CD4-positive, alpha-beta memory T cell (primary cell): ENCODE results near the gene ZBBX. TPM values are rescaled to one million over a fixed set of nuclear protein-coding genes. Genes with fewer than 3 reads are reported as not detected.

Experiments
- CTCF ChIA-PET: fragments of 350-600 bp; sonication (Branson Sonifier 250); formaldehyde crosslinking; loops from one replicate; lab custom pipeline; 2021; ENCODE audit warnings: inconsistent platforms; ENCODE audit not compliant: partially characterized antibody; lab: Charles Lee
- POLR2A ChIA-PET: fragments of 350-600 bp; sonication (Branson Sonifier 250); formaldehyde crosslinking; loops from one replicate; lab custom pipeline; 2021; ENCODE audit not compliant: partially characterized antibody; lab: Charles Lee
- DNase-seq, 5 donors: peaks; one replicate each; pipeline versions ENCODE4 v3.0.0 to v3.0.0-alpha.2; 2020 to 2022; ENCODE audit warnings: mixed read lengths in 1 of 5
- H3K27ac ChIP-seq: one replicate; pipeline ENCODE4 v1.7.0; 2013; ENCODE audit warnings: low read depth, low read length
- H3K27me3 ChIP-seq: 2 replicates; pipeline ENCODE4 v1.7.0; 2013; ENCODE audit warnings: mild to moderate bottlenecking, low read length, moderate library complexity; ENCODE audit not compliant: insufficient read depth
- H3K36me3 ChIP-seq: 2 replicates; pipeline ENCODE4 v1.7.0; 2013; ENCODE audit warnings: mild to moderate bottlenecking, low read length, moderate library complexity; ENCODE audit not compliant: insufficient read depth
- H3K4me1 ChIP-seq: 2 replicates; pipeline ENCODE4 v1.7.0; 2013; ENCODE audit warnings: mild to moderate bottlenecking, low read length, moderate library complexity; ENCODE audit not compliant: insufficient read depth
- H3K4me3 ChIP-seq, 2 donors: one replicate each; pipeline ENCODE4 v1.7.0; 2013; ENCODE audit warnings: low read length in 2 of 2, mild to moderate bottlenecking in 1 of 2
- H3K9me3 ChIP-seq, 2 donors: one replicate each; pipeline ENCODE4 v1.7.0; 2013; ENCODE audit warnings: low read length in 2 of 2, control low read depth in 1 of 2; ENCODE audit not compliant: control insufficient read depth in 1 of 2
- H3K27ac Mint-ChIP-seq, 7 donors: one replicate each; pipeline ENCODE4 v1.8.0; 2020 to 2021; ENCODE audit warnings: mixed read lengths in 7 of 7, mild to moderate bottlenecking in 6 of 7, inconsistent platforms in 3 of 7, moderate library complexity in 3 of 7
- H3K27me3 Mint-ChIP-seq, 2 donors: one replicate each; pipeline ENCODE4 v1.8.0; 2020 to 2021; ENCODE audit warnings: mixed read lengths in 2 of 2
- H3K36me3 Mint-ChIP-seq, 2 donors: one replicate each; pipeline ENCODE4 v1.8.0; 2020 to 2021; ENCODE audit warnings: mixed read lengths in 2 of 2, inconsistent platforms in 1 of 2, mild to moderate bottlenecking in 1 of 2
- H3K4me1 Mint-ChIP-seq, 4 donors: one replicate each; pipeline ENCODE4 v1.8.0; 2020 to 2021; ENCODE audit warnings: mixed read lengths in 4 of 4, mild to moderate bottlenecking in 1 of 4
- H3K4me3 Mint-ChIP-seq, 8 donors: one replicate each; pipeline ENCODE4 v1.8.0; 2020 to 2021; ENCODE audit warnings: mixed read lengths in 8 of 8, mild to moderate bottlenecking in 7 of 8, moderate library complexity in 6 of 8, inconsistent platforms in 3 of 8
- H3K9me3 Mint-ChIP-seq, 8 donors: one replicate each; pipeline ENCODE4 v1.8.0; 2020 to 2021; ENCODE audit warnings: mixed read lengths in 8 of 8, mild to moderate bottlenecking in 5 of 8, inconsistent platforms in 3 of 8, moderate library complexity in 1 of 8
- intact Hi-C: fragments of 100-400 bp; cut with micrococcal nuclease; formaldehyde crosslinking; loops from one replicate; pipeline ENCODE4 v1.15.1; 2023
- polyA plus RNA-seq, 2 donors: library from polyadenylated mRNA; unstranded; fragments of 300-500 nt; fragmentation: Illumina TruSeq; gene quantifications; one replicate each; pipeline ENCODE4 v1.2.3, GENCODE V29; 2021
- total RNA-seq, 2 experiments: library from RNA; stranded (reverse); gene quantifications; one replicate each; pipeline ENCODE4 v1.2.3, GENCODE V29; 2021

The ZBBX gene
- total and polyA plus RNA-seq, 4 experiments from 2014 or later: not detected

DNA sequence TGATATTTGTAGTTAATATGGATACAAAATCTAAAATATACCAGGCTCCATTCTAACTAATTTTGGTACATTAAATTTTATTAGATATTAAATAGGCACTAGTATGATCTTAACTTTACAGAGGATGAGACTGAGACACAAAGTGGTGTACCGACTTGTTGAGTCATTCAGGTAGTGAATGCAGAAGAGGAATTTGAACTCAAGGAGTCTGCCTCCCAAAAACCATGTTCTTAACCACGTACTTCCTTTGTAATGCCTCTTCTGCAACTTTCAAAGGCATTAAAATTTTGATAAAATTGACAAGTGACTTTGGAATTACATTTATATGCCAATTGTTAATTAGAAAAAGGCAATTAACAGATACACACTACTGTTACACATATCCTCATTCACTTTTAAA lies 61.8 kb downstream of the ZBBX start:
- no peaks in the 10 kb centered on the region for H3K4me1 Mint-ChIP-seq
- Histone ChIP-seq H3K27me3 (no peaks in the 10 kb centered on the region), H3K36me3 (no peaks in the 10 kb centered on the region), H3K27ac (no peak overlapping the region), H3K4me3 (no peak overlapping the region), H3K9me3 (no peaks in the 10 kb centered on the region), H3K4me1 (no peaks in the 10 kb centered on the region)
- intact Hi-C loops: no loop called here
- DNase-seq: no peak
- peaks cover 0 to 2% of the 10 kb centered on the region in 2 donors for H3K27me3 Mint-ChIP-seq
- POLR2A ChIA-PET: no interaction called here
- peaks cover 0 to 2% (median 0%) of the 10 kb centered on the region in 8 donors for H3K9me3 Mint-ChIP-seq
- H3K4me3 Mint-ChIP-seq: no peak overlapping the region
- H3K27ac Mint-ChIP-seq: no peak overlapping the region
- CTCF ChIA-PET: no interaction called here
- H3K36me3 Mint-ChIP-seq: no peaks in the 10 kb centered on the region

DNA sequence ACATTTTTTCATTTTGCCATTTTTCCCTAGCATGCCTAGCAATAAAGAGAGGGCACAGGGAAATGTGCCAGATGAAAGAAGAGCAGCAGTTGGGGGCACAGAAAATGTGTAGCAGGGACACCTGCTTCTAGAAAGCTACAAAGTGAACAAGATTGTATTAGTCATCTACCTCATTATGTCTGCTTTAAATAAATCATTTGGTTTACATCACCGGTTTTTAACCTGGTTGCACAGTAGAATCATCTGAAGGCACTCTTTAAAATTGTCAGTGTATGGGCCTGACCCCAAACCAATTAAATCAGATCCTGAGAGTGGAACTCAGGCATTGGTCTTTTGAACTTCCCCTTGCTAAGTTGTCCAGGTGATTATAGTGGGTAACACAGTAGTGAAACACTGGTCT lies 73.8 kb downstream of the ZBBX start:
- H3K27me3 Mint-ChIP-seq: no peaks in the 10 kb centered on the region
- POLR2A ChIA-PET: no interaction called here

DNA sequence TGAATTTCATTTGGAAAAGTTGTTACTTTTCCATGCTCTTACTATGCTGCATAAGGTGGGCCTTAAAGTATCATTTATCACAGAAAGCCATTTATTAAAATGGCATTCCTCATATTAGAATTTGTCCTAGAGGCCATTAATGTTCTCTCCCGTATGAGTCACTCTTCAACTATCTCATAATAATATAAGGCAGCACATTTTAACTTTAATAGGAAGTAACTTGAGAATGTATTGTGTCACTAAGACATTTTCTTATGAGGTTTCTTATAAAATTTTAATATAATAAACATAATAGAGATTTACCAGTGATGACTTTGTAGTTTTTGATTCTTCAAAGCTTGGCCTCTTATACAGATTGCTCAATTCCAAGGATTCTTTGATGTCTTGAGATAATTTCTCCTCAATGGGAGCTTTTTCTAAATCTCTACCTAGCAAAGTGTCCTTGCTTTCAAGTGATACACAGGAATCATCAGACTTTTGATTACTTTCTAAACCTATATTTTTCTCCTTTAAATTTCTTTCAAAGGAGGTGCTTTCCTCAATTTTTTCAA lies 74.7 kb downstream of the ZBBX start:
- H3K9me3 ChIP-seq: no peaks in the 10 kb centered on the region
- POLR2A ChIA-PET: no interaction called here

More for the DNA sequence above, 73.8 kb downstream of the ZBBX start:
- Histone ChIP-seq H3K4me3 (no peak overlapping the region), H3K36me3 (no peaks in the 10 kb centered on the region), H3K27ac (no peak overlapping the region), H3K4me1 (no peaks in the 10 kb centered on the region), H3K27me3 (no peaks in the 10 kb centered on the region), H3K9me3 (no peaks in the 10 kb centered on the region)
- no peak overlapping the region for H3K27ac Mint-ChIP-seq
- H3K4me1 Mint-ChIP-seq: no peaks in the 10 kb centered on the region
- no peak for DNase-seq
- peaks cover 0 to 4% (median 1%) of the 10 kb centered on the region in 8 donors for H3K9me3 Mint-ChIP-seq
- CTCF ChIA-PET: no interaction called here
- no peak overlapping the region for H3K4me3 Mint-ChIP-seq
- H3K36me3 Mint-ChIP-seq: no peaks in the 10 kb centered on the region
- intact Hi-C loops: no loop called here

DNA sequence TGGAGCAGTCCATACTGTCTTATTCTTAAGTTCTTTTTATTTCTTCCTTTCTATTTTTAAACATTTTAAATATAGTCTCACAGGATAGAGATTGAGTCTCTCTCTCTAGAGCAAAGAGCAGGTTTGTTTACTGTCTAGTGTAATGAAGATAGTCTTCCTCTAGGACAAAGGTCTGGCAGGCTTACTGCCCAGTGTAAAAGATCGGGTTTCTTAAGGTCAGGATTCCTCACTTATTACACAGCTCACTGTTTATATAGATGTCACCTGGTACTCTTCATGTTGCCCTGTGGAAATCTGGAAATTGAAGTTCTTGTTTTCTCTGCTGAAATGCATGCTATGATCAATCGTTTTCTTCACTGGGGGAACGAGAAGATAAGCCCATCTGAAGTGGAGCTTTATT lies 76.0 kb downstream of the ZBBX start:
- Mint-ChIP-seq H3K4me1 (no peaks in the 10 kb centered on the region), H3K9me3 (peaks cover 0 to 3% (median 0%) of the 10 kb centered on the region in 8 donors), H3K27ac (no peak overlapping the region), H3K4me3 (no peak overlapping the region), H3K27me3 (no peaks in the 10 kb centered on the region), H3K36me3 (no peaks in the 10 kb centered on the region)
- CTCF ChIA-PET: no interaction called here
- no peak for DNase-seq
- intact Hi-C loops: no loop called here
- no peaks in the 10 kb centered on the region for H3K27me3 ChIP-seq
- no peaks in the 10 kb centered on the region for H3K9me3 ChIP-seq
- POLR2A ChIA-PET: no interaction called here
- H3K4me1 ChIP-seq: no peaks in the 10 kb centered on the region
- no peak overlapping the region for H3K4me3 ChIP-seq
- no peak overlapping the region for H3K27ac ChIP-seq
- H3K36me3 ChIP-seq: no peaks in the 10 kb centered on the region

More for the DNA sequence above, 74.7 kb downstream of the ZBBX start:
- Mint-ChIP-seq H3K27me3 (no peaks in the 10 kb centered on the region), H3K4me3 (no peak overlapping the region), H3K4me1 (no peaks in the 10 kb centered on the region), H3K36me3 (no peaks in the 10 kb centered on the region), H3K9me3 (peaks cover 0 to 4% (median 0%) of the 10 kb centered on the region in 8 donors), H3K27ac (no peak overlapping the region)
- DNase-seq: no peak
- no peak overlapping the region for H3K27ac ChIP-seq
- CTCF ChIA-PET: no interaction called here
- no peaks in the 10 kb centered on the region for H3K27me3 ChIP-seq
- no peak overlapping the region for H3K4me3 ChIP-seq
- intact Hi-C loops: no loop called here
- H3K4me1 ChIP-seq: no peaks in the 10 kb centered on the region
- no peaks in the 10 kb centered on the region for H3K36me3 ChIP-seq

DNA sequence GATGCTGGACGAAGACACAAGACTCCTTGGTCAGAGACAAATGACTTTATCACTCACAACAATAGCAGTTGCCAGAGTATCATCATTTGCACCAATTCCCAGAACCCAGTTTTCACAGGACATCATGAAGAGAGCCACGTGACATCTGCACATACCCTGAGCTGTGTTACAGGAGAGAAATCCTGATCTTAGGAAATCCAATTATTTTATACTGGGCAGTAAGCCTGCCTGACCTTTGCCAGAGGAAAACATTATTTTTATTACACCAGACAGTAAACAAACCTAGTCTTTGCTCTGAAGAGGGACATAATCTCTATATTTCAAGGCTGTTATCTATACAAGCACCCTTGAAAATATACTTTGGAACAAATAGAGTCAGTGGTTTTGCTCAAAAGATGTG lies 77.4 kb downstream of the ZBBX start:
- no peaks in the 10 kb centered on the region for H3K4me1 Mint-ChIP-seq
- Histone ChIP-seq H3K27me3 (no peaks in the 10 kb centered on the region), H3K27ac (no peak overlapping the region), H3K4me3 (no peak overlapping the region), H3K4me1 (no peaks in the 10 kb centered on the region), H3K9me3 (no peaks in the 10 kb centered on the region), H3K36me3 (no peaks in the 10 kb centered on the region)
- peaks cover 0 to 1% (median 0%) of the 10 kb centered on the region in 8 donors for H3K9me3 Mint-ChIP-seq
- H3K27me3 Mint-ChIP-seq: no peaks in the 10 kb centered on the region
- H3K4me3 Mint-ChIP-seq: no peak overlapping the region
- POLR2A ChIA-PET: no interaction called here
- H3K36me3 Mint-ChIP-seq: no peaks in the 10 kb centered on the region
- intact Hi-C loops: no loop called here
- DNase-seq: no peak
- CTCF ChIA-PET: no interaction called here
- H3K27ac Mint-ChIP-seq: no peak overlapping the region

DNA sequence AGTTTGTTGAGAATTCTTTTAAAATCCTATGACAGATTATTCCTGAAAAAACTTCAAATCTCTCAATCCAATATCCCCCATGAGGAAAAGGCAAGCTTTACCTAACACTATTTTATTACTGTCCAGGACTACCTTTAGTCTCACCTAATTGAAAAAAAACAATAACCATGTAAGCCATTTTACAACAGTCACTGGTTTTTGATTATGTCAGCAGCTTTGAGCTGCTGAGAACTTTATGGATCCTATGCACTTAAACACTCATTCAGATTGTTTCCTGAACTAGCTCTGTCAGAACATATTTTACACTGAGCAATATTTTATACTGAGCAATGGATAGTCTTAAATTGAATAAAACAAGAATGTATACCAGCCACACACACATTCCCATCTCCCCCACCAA lies 79.9 kb downstream of the ZBBX start:
- H3K9me3 Mint-ChIP-seq: peaks cover 0 to 4% (median 0%) of the 10 kb centered on the region in 8 donors
- CTCF ChIA-PET: no interaction called here
- Histone ChIP-seq H3K9me3 (no peaks in the 10 kb centered on the region), H3K4me1 (no peaks in the 10 kb centered on the region), H3K27ac (no peak overlapping the region), H3K36me3 (no peaks in the 10 kb centered on the region), H3K27me3 (no peaks in the 10 kb centered on the region), H3K4me3 (no peak overlapping the region)
- H3K36me3 Mint-ChIP-seq: no peaks in the 10 kb centered on the region
- POLR2A ChIA-PET: no interaction called here
- H3K27ac Mint-ChIP-seq: no peak overlapping the region
- intact Hi-C loops: no loop called here
- no peak overlapping the region for H3K4me3 Mint-ChIP-seq
- no peaks in the 10 kb centered on the region for H3K27me3 Mint-ChIP-seq
- no peaks in the 10 kb centered on the region for H3K4me1 Mint-ChIP-seq
- no peak for DNase-seq

DNA sequence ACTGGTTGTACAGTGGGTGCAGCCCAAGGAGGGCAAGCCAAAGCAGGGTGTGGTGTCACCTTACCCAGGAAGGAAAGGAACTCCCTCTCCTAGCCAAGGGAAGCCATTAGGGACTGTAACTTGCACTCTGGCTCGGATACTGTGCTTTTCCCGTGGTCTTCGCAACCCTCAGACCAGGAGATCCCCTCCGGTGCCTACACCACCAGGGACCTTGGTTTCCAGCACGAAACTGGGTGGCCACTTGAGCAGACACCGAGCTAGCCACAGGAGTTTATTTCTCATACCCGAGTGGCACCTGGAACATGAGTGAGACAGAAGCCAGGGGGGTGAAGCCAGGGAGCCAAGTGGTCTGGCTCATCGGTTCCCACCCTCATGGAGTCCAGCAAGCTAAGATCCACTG lies 90.7 kb downstream of the ZBBX start:
- intact Hi-C loops: no loop called here
- ChIA-PET CTCF (no interaction called here), POLR2A (no interaction called here)
- H3K27ac Mint-ChIP-seq: no peak overlapping the region
- H3K4me3 Mint-ChIP-seq: no peak overlapping the region
- no peaks in the 10 kb centered on the region for H3K4me1 Mint-ChIP-seq
- peaks cover under 1 to 5% (median 3%) of the 10 kb centered on the region in 8 donors for H3K9me3 Mint-ChIP-seq
- H3K36me3 Mint-ChIP-seq: no peaks in the 10 kb centered on the region
- Histone ChIP-seq H3K4me1 (no peaks in the 10 kb centered on the region), H3K27me3 (no peaks in the 10 kb centered on the region), H3K4me3 (no peak overlapping the region), H3K27ac (no peak overlapping the region), H3K9me3 (no peaks in the 10 kb centered on the region), H3K36me3 (no peaks in the 10 kb centered on the region)
- no peaks in the 10 kb centered on the region for H3K27me3 Mint-ChIP-seq
- no peak for DNase-seq

DNA sequence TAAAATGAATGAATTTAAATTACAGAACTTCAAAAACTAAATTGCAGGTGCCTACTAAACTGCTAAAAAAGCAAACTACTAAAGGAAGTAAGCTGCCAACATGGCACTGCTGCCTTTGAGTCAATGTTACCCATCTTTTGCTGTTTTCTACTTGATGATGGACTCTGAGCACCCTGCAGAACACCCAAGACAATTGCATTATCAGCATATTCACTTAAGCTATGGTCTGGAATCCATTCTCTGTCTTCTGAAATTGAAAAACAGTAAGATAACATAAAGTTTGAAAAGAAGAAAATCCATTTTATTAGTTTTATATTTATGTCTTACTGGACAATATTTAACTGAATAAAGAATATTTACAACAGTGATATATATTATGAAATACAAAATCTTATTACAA lies 91.4 kb downstream of the ZBBX start:
- Mint-ChIP-seq H3K27me3 (no peaks in the 10 kb centered on the region), H3K4me1 (no peaks in the 10 kb centered on the region), H3K4me3 (no peak overlapping the region), H3K9me3 (peaks cover 0 to 5% (median 3%) of the 10 kb centered on the region in 8 donors), H3K36me3 (no peaks in the 10 kb centered on the region), H3K27ac (no peak overlapping the region)
- Histone ChIP-seq H3K9me3 (no peaks in the 10 kb centered on the region), H3K27ac (no peak overlapping the region), H3K27me3 (no peaks in the 10 kb centered on the region), H3K4me3 (no peak overlapping the region), H3K36me3 (no peaks in the 10 kb centered on the region), H3K4me1 (no peaks in the 10 kb centered on the region)
- ChIA-PET POLR2A (no interaction called here), CTCF (no interaction called here)
- no peak for DNase-seq
- intact Hi-C loops: no loop called here
